GM23338 (cell line): ENCODE measurements around the gene GTF2H1. TPM values are rescaled to one million over a fixed set of nuclear protein-coding genes. Genes with fewer than 3 reads are reported as not detected.
A peak's percentile ranks its signal among the peaks of the same experiment; 100 is the strongest.

ENCODE experiments used
- ATAC-seq: fragments of 200-7000 bp; cut with Tn5 transposase; 3 replicates; pipeline ENCODE4 v1.9.1; 2020
- DNase-seq: peaks from one replicate; pipeline ENCODE4 v3.0.0-alpha.2; 2015; ENCODE audit warnings: low spot score
- H2AFZ ChIP-seq: fragments of 200-600 bp; sonication (generic); 2 replicates; pipeline ENCODE4 v1.8.0; 2016; ENCODE audit warnings: antibody characterized with exemption, mild to moderate bottlenecking, moderate library complexity
- H3F3A ChIP-seq: fragments of 200-600 bp; sonication (generic); replicated peaks from 2 replicates; pipeline ENCODE4 v1.8.0; 2017; ENCODE audit warnings: antibody characterized with exemption, mixed run types, low read depth
- H3K27ac ChIP-seq: fragments of 200-600 bp; sonication (generic); 2 replicates; pipeline ENCODE4 v1.6.1; 2016; ENCODE audit warnings: low read depth
- H3K27me3 ChIP-seq: fragments of 200-600 bp; sonication (generic); 2 replicates; pipeline ENCODE4 v1.8.0; 2016; ENCODE audit warnings: mild to moderate bottlenecking, mixed run types, moderate library complexity; ENCODE audit not compliant: insufficient read depth
- H3K36me3 ChIP-seq: fragments of 200-600 bp; sonication (generic); 2 replicates; pipeline ENCODE4 v1.8.0; 2016; ENCODE audit warnings: mild to moderate bottlenecking; ENCODE audit not compliant: insufficient read depth
- H3K4me1 ChIP-seq: fragments of 200-600 bp; sonication (generic); 2 replicates; pipeline ENCODE4 v1.8.0; 2016; ENCODE audit warnings: mild to moderate bottlenecking, moderate library complexity; ENCODE audit not compliant: insufficient read depth
- H3K4me2 ChIP-seq: fragments of 200-600 bp; sonication (generic); 2 replicates; pipeline ENCODE4 v1.7.1; 2017; ENCODE audit warnings: mixed run types
- H3K4me3 ChIP-seq: fragments of 200-600 bp; sonication (generic); 2 replicates; pipeline ENCODE4 v1.6.1; 2016; ENCODE audit warnings: mixed run types
- H3K79me2 ChIP-seq: fragments of 200-600 bp; sonication (generic); replicated peaks from 2 replicates; pipeline ENCODE4 v1.8.0; 2017; ENCODE audit warnings: mild to moderate bottlenecking; ENCODE audit not compliant: insufficient read depth
- H3K9me2 ChIP-seq: fragments of 200-600 bp; sonication (generic); 2 replicates; pipeline ENCODE4 v1.8.0; 2017; ENCODE audit not compliant: insufficient read depth
- H4K20me1 ChIP-seq: fragments of 200-600 bp; sonication (generic); replicated peaks from 2 replicates; pipeline ENCODE4 v1.8.0; 2017; ENCODE audit warnings: mild to moderate bottlenecking; ENCODE audit not compliant: insufficient read depth
- H3K27ac Mint-ChIP-seq: 2 replicates; pipeline ENCODE4 v1.8.0; 2020; ENCODE audit warnings: inconsistent platforms, mild to moderate bottlenecking, moderate library complexity, mixed read lengths
- H3K27me3 Mint-ChIP-seq: 3 replicates; pipeline ENCODE4 v1.8.0; 2022; ENCODE audit warnings: low read depth, mild to moderate bottlenecking, moderate library complexity, mixed read lengths, inconsistent platforms; ENCODE audit not compliant: insufficient read depth, poor library complexity
- H3K36me3 Mint-ChIP-seq: 3 replicates; pipeline ENCODE4 v1.8.0; 2021; ENCODE audit warnings: low read depth, mild to moderate bottlenecking, inconsistent platforms, moderate library complexity, mixed read lengths
- H3K4me1 Mint-ChIP-seq: 3 replicates; pipeline ENCODE4 v1.8.0; 2020; ENCODE audit warnings: mild to moderate bottlenecking, inconsistent platforms, mixed read lengths
- H3K4me3 Mint-ChIP-seq: 3 replicates; pipeline ENCODE4 v1.8.0; 2021; ENCODE audit warnings: moderate library complexity, mild to moderate bottlenecking, inconsistent platforms, mixed read lengths
- H3K9me3 Mint-ChIP-seq: 3 replicates; pipeline ENCODE4 v1.8.0; 2020; ENCODE audit warnings: moderate library complexity, mild to moderate bottlenecking, inconsistent platforms, mixed read lengths
- CREB1 ChIP-seq: fragments of 250-450 bp; sonication (Bioruptor Pico); IDR thresholded peaks from 2 replicates; pipeline ENCODE4 v1.5.0; 2020; ENCODE audit warnings: low read depth, mild to moderate bottlenecking, moderate library complexity
- EZH2 ChIP-seq: fragments of 200-600 bp; sonication (generic); IDR thresholded peaks from one replicate; pipeline ENCODE4 v1.8.0; 2017; ENCODE audit warnings: antibody characterized with exemption, mild to moderate bottlenecking, low read depth; ENCODE audit not compliant: unreplicated experiment
- EZH2phosphoT487 ChIP-seq: fragments of 200-600 bp; sonication (generic); IDR thresholded peaks from one replicate; pipeline ENCODE4 v1.8.1; 2018; ENCODE audit warnings: antibody characterized with exemption; ENCODE audit not compliant: unreplicated experiment
- JUNB ChIP-seq: IDR thresholded peaks from one replicate; pipeline ENCODE4 v1.6.1; 2016; ENCODE audit warnings: antibody characterized with exemption; ENCODE audit not compliant: unreplicated experiment
- POLR2AphosphoS5 ChIP-seq: IDR thresholded peaks from 2 replicates; pipeline ENCODE4 v1.6.1; 2016; ENCODE audit warnings: antibody characterized with exemption, low read depth
- REST ChIP-seq: IDR thresholded peaks from one replicate; pipeline ENCODE4 v1.6.1; 2018; ENCODE audit warnings: antibody characterized with exemption; ENCODE audit not compliant: unreplicated experiment
- STAT1 ChIP-seq: IDR thresholded peaks from one replicate; pipeline ENCODE4 v1.6.1; 2016; ENCODE audit warnings: antibody characterized with exemption; ENCODE audit not compliant: unreplicated experiment
- ZNF114 ChIP-seq: fragments of 250-450 bp; sonication (Bioruptor Pico); IDR thresholded peaks from 2 replicates; pipeline ENCODE4 v1.5.0; 2020; ENCODE audit warnings: mild to moderate bottlenecking, moderate library complexity
- ZNF331 ChIP-seq: fragments of 250-450 bp; sonication (Bioruptor Pico); IDR thresholded peaks from 2 replicates; pipeline ENCODE4 v1.5.0; 2020; ENCODE audit warnings: low read depth, mild to moderate bottlenecking, moderate library complexity
- polyA plus RNA-seq: library from polyadenylated mRNA; unstranded; fragments of >200 nt; fragmentation: Nextera tagmentation; extraction: Ambion mirVana; gene quantifications from 2 replicates; pipeline ENCODE4 v1.2.1, GENCODE V29; 2016
- total RNA-seq: library from RNA; depleted of rRNA; stranded (reverse); fragments of >200 nt; shearing (Covaris generic); gene quantifications from 2 replicates; pipeline ENCODE4 v1.2.3, GENCODE V29; 2014
- TF ChIP-seq, protein P1 (sequence below): fragments of 250-450 bp; sonication (Bioruptor Pico); IDR thresholded peaks from 2 replicates; pipeline ENCODE4 v1.5.0; 2020; ENCODE audit warnings: mild to moderate bottlenecking, moderate library complexity

Gene GTF2H1
- total and polyA plus RNA-seq, 2 experiments from 2014 or later = 16.5 to 43.6 TPM

GRCh38 chr11:18317551-18317950, 4.8 kb upstream of the GTF2H1 start (continued):
- TF ChIP-seq EZH2phosphoT487 = no peak
- no peak for TF ChIP-seq ZNF331 (CRISPR knock-in tag)
- no peak for TF ChIP-seq ZNF114 (CRISPR knock-in tag)

DNA sequence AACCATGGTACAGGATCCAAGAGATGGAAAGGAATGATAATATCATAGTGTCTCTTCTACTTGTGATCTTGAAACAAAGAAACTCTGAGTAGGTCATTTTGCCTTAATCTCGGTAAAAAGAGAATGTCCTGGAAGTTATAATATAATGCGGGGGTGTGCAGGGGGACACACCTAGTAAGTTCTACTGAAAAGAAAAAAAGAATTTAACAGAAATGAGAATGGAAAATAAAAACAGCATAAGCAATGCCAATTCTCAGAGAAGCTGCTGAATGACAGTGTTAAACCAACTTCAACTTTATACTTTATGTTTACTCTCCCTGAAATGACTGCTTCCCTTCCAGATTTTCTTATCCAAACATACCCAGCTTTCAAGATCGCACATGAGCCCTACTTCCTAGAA, 2.5 kb upstream of the GTF2H1 start:
- H3K4me2 ChIP-seq = peak overlapping the region; percentile 94
- Mint-ChIP-seq H3K4me3 (peak overlapping the region; percentile 62; the same call in 2 of the 3 replicates), H3K9me3 (no peaks in the 10 kb centered on the region), H3K27ac (no peak overlapping the region), H3K4me1 (peaks cover 30% of the 10 kb centered on the region), H3K36me3 (peaks cover 9% of the 10 kb centered on the region; the same call in 2 of the 3 replicates), H3K27me3 (peaks cover 7% of the 10 kb centered on the region)
- no peaks in the 10 kb centered on the region for H3K9me2 ChIP-seq
- H3K27me3 ChIP-seq = no peaks in the 10 kb centered on the region
- no peaks in the 10 kb centered on the region for H3F3A ChIP-seq
- peaks cover 7% of the 10 kb centered on the region for H3K36me3 ChIP-seq
- DNase-seq (no peak), ATAC-seq (no peak)
- no peak overlapping the region for H2AFZ ChIP-seq
- H4K20me1 ChIP-seq = no peaks in the 10 kb centered on the region; the same call in none of the 2 replicates
- peak overlapping the region; percentile 83; the same call in 1 of the 2 replicates for H3K4me3 ChIP-seq
- peaks cover 91% of the 10 kb centered on the region for H3K79me2 ChIP-seq
- TF ChIP-seq EZH2 = no peak
- TF ChIP-seq ZNF331 (CRISPR knock-in tag) = no peak
- TF ChIP-seq REST = no peak
- TF ChIP-seq POLR2AphosphoS5 = no peak
- TF ChIP-seq ZNF114 (CRISPR knock-in tag) = no peak
- TF ChIP-seq, protein P1, sequence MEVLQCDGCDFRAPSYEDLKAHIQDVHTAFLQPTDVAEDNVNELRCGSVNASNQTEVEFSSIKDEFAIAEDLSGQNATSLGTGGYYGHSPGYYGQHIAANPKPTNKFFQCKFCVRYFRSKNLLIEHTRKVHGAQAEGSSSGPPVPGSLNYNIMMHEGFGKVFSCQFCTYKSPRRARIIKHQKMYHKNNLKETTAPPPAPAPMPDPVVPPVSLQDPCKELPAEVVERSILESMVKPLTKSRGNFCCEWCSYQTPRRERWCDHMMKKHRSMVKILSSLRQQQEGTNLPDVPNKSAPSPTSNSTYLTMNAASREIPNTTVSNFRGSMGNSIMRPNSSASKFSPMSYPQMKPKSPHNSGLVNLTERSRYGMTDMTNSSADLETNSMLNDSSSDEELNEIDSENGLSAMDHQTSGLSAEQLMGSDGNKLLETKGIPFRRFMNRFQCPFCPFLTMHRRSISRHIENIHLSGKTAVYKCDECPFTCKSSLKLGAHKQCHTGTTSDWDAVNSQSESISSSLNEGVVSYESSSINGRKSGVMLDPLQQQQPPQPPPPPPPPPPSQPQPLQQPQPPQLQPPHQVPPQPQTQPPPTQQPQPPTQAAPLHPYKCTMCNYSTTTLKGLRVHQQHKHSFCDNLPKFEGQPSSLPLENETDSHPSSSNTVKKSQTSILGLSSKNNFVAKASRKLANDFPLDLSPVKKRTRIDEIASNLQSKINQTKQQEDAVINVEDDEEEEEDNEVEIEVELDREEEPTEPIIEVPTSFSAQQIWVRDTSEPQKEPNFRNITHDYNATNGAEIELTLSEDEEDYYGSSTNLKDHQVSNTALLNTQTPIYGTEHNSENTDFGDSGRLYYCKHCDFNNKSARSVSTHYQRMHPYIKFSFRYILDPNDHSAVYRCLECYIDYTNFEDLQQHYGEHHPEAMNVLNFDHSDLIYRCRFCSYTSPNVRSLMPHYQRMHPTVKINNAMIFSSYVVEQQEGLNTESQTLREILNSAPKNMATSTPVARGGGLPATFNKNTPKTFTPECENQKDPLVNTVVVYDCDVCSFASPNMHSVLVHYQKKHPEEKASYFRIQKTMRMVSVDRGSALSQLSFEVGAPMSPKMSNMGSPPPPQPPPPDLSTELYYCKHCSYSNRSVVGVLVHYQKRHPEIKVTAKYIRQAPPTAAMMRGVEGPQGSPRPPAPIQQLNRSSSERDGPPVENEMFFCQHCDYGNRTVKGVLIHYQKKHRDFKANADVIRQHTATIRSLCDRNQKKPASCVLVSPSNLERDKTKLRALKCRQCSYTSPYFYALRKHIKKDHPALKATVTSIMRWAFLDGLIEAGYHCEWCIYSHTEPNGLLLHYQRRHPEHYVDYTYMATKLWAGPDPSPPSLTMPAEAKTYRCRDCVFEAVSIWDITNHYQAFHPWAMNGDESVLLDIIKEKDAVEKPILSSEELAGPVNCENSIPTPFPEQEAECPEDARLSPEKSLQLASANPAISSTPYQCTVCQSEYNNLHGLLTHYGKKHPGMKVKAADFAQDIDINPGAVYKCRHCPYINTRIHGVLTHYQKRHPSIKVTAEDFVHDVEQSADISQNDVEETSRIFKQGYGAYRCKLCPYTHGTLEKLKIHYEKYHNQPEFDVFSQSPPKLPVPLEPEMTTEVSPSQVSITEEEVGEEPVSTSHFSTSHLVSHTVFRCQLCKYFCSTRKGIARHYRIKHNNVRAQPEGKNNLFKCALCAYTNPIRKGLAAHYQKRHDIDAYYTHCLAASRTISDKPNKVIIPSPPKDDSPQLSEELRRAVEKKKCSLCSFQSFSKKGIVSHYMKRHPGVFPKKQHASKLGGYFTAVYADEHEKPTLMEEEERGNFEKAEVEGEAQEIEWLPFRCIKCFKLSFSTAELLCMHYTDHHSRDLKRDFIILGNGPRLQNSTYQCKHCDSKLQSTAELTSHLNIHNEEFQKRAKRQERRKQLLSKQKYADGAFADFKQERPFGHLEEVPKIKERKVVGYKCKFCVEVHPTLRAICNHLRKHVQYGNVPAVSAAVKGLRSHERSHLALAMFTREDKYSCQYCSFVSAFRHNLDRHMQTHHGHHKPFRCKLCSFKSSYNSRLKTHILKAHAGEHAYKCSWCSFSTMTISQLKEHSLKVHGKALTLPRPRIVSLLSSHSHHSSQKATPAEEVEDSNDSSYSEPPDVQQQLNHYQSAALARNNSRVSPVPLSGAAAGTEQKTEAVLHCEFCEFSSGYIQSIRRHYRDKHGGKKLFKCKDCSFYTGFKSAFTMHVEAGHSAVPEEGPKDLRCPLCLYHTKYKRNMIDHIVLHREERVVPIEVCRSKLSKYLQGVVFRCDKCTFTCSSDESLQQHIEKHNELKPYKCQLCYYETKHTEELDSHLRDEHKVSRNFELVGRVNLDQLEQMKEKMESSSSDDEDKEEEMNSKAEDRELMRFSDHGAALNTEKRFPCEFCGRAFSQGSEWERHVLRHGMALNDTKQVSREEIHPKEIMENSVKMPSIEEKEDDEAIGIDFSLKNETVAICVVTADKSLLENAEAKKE = no peak
- TF ChIP-seq STAT1 = no peak
- TF ChIP-seq JUNB = no peak
- no peak for TF ChIP-seq EZH2phosphoT487
- no peak for TF ChIP-seq CREB1 (CRISPR knock-in tag)
- H3K27ac ChIP-seq = no peak overlapping the region
- H3K4me1 ChIP-seq = peaks cover 19% of the 10 kb centered on the region
